CD4-positive, alpha-beta T cell (primary cell): ENCODE results near the gene CHST10. TPM values are rescaled to one million over a fixed set of nuclear protein-coding genes. Genes with fewer than 3 reads are reported as not detected.

Experiments used
- ATAC-seq: fragments of 200-7000 bp; cut with Tn5 transposase; one replicate; pipeline ENCODE4 v1.10.0; 2022; ENCODE audit warnings: mild to moderate bottlenecking; ENCODE audit not compliant: poor library complexity
- CTCF ChIA-PET: fragments of 350-600 bp; sonication (Branson Sonifier 250); formaldehyde crosslinking; loops from one replicate; lab custom pipeline; 2021; ENCODE audit warnings: antibody characterized with exemption, inconsistent platforms; lab: Charles Lee
- POLR2A ChIA-PET: fragments of 350-600 bp; sonication (Branson Sonifier 250); formaldehyde crosslinking; loops from one replicate; lab custom pipeline; 2021; ENCODE audit warnings: antibody characterized with exemption, inconsistent platforms; lab: Charles Lee
- DNase-seq, 14 experiments: peaks; one replicate each; pipeline ENCODE4 v3.0.0-alpha.2; 2013 to 2020; ENCODE audit warnings: mixed read lengths in 2 of 14
- H3K27ac ChIP-seq, 2 donors: one replicate each; pipeline versions ENCODE4 v1.5.1 to v1.7.0; 2013; ENCODE audit warnings: low read length in 2 of 2, low read depth in 1 of 2, mild to moderate bottlenecking in 1 of 2
- H3K27me3 ChIP-seq, 2 experiments: 1 replicate in 1 of 2; 2 replicates in 1 of 2; pipeline versions ENCODE4 v1.6.1 to v1.7.0; 2013; ENCODE audit warnings: low read length in 2 of 2, control low read depth in 1 of 2, mild to moderate bottlenecking in 1 of 2, moderate library complexity in 1 of 2; ENCODE audit not compliant: insufficient read depth in 2 of 2, control insufficient read depth in 1 of 2
- H3K36me3 ChIP-seq: one replicate; pipeline ENCODE4 v1.6.1; 2013; ENCODE audit warnings: low read length, control low read depth; ENCODE audit not compliant: insufficient read depth
- H3K4me1 ChIP-seq: one replicate; pipeline ENCODE4 v1.6.1; 2013; ENCODE audit warnings: low read length, control low read depth; ENCODE audit not compliant: insufficient read depth
- H3K4me3 ChIP-seq: one replicate; pipeline ENCODE4 v1.5.1; 2013; ENCODE audit warnings: mild to moderate bottlenecking, low read length, moderate library complexity
- H3K9me3 ChIP-seq, 2 experiments: 1 replicate in 1 of 2; 2 replicates in 1 of 2; pipeline versions ENCODE4 v1.6.1 to v1.7.0; 2013; ENCODE audit warnings: low read length in 2 of 2, mild to moderate bottlenecking in 2 of 2, control low read depth in 1 of 2, moderate library complexity in 1 of 2; ENCODE audit not compliant: control insufficient read depth in 1 of 2, insufficient read depth in 1 of 2
- H3K27ac Mint-ChIP-seq: one replicate; pipeline ENCODE4 v1.8.0; 2020; ENCODE audit warnings: mixed read lengths
- H3K27me3 Mint-ChIP-seq: one replicate; pipeline ENCODE4 v1.8.0; 2021; ENCODE audit warnings: mixed read lengths
- H3K36me3 Mint-ChIP-seq: one replicate; pipeline ENCODE4 v1.8.0; 2021; ENCODE audit warnings: low read depth, mixed read lengths
- H3K4me1 Mint-ChIP-seq: one replicate; pipeline ENCODE4 v1.8.0; 2021; ENCODE audit warnings: low read depth, mixed read lengths
- H3K4me3 Mint-ChIP-seq: one replicate; pipeline ENCODE4 v1.8.0; 2020; ENCODE audit warnings: mild to moderate bottlenecking, mixed read lengths
- H3K9me3 Mint-ChIP-seq: one replicate; pipeline ENCODE4 v1.8.0; 2020; ENCODE audit warnings: mixed read lengths
- intact Hi-C, 2 experiments: fragments of 100-400 bp; cut with DNase I in 1 of 2; cut with micrococcal nuclease in 1 of 2; formaldehyde crosslinking; loops; one replicate each; pipeline versions ENCODE4 v1.15.1 to v1.9.0; 2023 to 2025; cut with DNase I, micrococcal nuclease
- total RNA-seq, 174 experiments: library from RNA in 2 of 174; stranded (reverse) in 2 of 174; gene quantifications; one replicate each; pipeline ENCODE4 v1.2.3 and lab custom pipeline; 2021 to 2026
- TF ChIP-seq, protein P1 (sequence below): fragments of 200-600 bp; IDR thresholded peaks from one replicate; pipeline ENCODE4 v1.8.0; 2022; ENCODE audit warnings: antibody characterized with exemption, mild to moderate bottlenecking

Gene CHST10
- total RNA-seq, 2 experiments from 2014 or later: 1.5 to 1.9 TPM

GRCh38 chr2:100411841-100412292 lies 5.6 kb downstream of the CHST10 start:
- H3K4me1 Mint-ChIP-seq: peaks cover 10% of the 10 kb centered on the region
- H3K36me3 ChIP-seq: no peaks in the 10 kb centered on the region
- H3K9me3 Mint-ChIP-seq: no peaks in the 10 kb centered on the region

GRCh38 chr2:100409975-100410647 lies 7.4 kb downstream of the CHST10 start:
- Histone ChIP-seq H3K36me3 (no peaks in the 10 kb centered on the region), H3K4me3 (no peak overlapping the region), H3K27me3 (no peaks in the 10 kb centered on the region), H3K9me3 (no peaks in the 10 kb centered on the region), H3K27ac (no peak overlapping the region), H3K4me1 (no peaks in the 10 kb centered on the region)
- DNase-seq: no peak
- H3K27ac Mint-ChIP-seq: no peak overlapping the region
- no peaks in the 10 kb centered on the region for H3K4me1 Mint-ChIP-seq
- no peak for ATAC-seq
- H3K9me3 Mint-ChIP-seq: no peaks in the 10 kb centered on the region
- H3K36me3 Mint-ChIP-seq: no peaks in the 10 kb centered on the region
- no peaks in the 10 kb centered on the region for H3K27me3 Mint-ChIP-seq
- no peak overlapping the region for H3K4me3 Mint-ChIP-seq
- CTCF ChIA-PET: no interaction called here
- intact Hi-C loops: no loop called here
- TF ChIP-seq, protein P1, sequence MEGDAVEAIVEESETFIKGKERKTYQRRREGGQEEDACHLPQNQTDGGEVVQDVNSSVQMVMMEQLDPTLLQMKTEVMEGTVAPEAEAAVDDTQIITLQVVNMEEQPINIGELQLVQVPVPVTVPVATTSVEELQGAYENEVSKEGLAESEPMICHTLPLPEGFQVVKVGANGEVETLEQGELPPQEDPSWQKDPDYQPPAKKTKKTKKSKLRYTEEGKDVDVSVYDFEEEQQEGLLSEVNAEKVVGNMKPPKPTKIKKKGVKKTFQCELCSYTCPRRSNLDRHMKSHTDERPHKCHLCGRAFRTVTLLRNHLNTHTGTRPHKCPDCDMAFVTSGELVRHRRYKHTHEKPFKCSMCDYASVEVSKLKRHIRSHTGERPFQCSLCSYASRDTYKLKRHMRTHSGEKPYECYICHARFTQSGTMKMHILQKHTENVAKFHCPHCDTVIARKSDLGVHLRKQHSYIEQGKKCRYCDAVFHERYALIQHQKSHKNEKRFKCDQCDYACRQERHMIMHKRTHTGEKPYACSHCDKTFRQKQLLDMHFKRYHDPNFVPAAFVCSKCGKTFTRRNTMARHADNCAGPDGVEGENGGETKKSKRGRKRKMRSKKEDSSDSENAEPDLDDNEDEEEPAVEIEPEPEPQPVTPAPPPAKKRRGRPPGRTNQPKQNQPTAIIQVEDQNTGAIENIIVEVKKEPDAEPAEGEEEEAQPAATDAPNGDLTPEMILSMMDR: no peak
- POLR2A ChIA-PET: no interaction called here

More at GRCh38 chr2:100411841-100412292, 5.6 kb downstream of the CHST10 start:
- Histone ChIP-seq H3K4me3 (no peak overlapping the region), H3K27ac (no peak overlapping the region), H3K4me1 (peaks cover 5% of the 10 kb centered on the region), H3K27me3 (no peaks in the 10 kb centered on the region), H3K9me3 (no peaks in the 10 kb centered on the region)
- TF ChIP-seq, protein P1: no peak
- H3K36me3 Mint-ChIP-seq: no peaks in the 10 kb centered on the region
- no peak for ATAC-seq
- no peaks in the 10 kb centered on the region for H3K27me3 Mint-ChIP-seq
- no peak overlapping the region for H3K27ac Mint-ChIP-seq
- ChIA-PET POLR2A (no interaction called here), CTCF (no interaction called here)
- H3K4me3 Mint-ChIP-seq: no peak overlapping the region
- intact Hi-C loops: no loop called here
- DNase-seq: no peak

GRCh38 chr2:100409461-100409860 lies 8.0 kb downstream of the CHST10 start:
- ATAC-seq (no peak), DNase-seq (no peak)
- ChIA-PET POLR2A (no interaction called here), CTCF (no interaction called here)
- Histone ChIP-seq H3K4me3 (no peak overlapping the region), H3K9me3 (no peaks in the 10 kb centered on the region), H3K4me1 (no peaks in the 10 kb centered on the region), H3K27ac (no peak overlapping the region), H3K27me3 (no peaks in the 10 kb centered on the region), H3K36me3 (no peaks in the 10 kb centered on the region)
- no peaks in the 10 kb centered on the region for H3K9me3 Mint-ChIP-seq
- no peaks in the 10 kb centered on the region for H3K36me3 Mint-ChIP-seq
- intact Hi-C loops: no loop called here
- no peaks in the 10 kb centered on the region for H3K4me1 Mint-ChIP-seq
- no peak overlapping the region for H3K4me3 Mint-ChIP-seq
- TF ChIP-seq, protein P1: no peak
- no peaks in the 10 kb centered on the region for H3K27me3 Mint-ChIP-seq
- H3K27ac Mint-ChIP-seq: no peak overlapping the region
